PC-3 (cell line): ENCODE results near the gene CMTR2. TPM values are rescaled to one million over a fixed set of nuclear protein-coding genes. Genes with fewer than 3 reads are reported as not detected.

Experiments
- ATAC-seq: fragments of 200-7000 bp; cut with Tn5 transposase; 2 replicates; pipeline ENCODE4 v1.9.1; 2020; ENCODE audit warnings: mild to moderate bottlenecking, moderate library complexity
- BruUV-seq: library from RNA; stranded (reverse); fragments of 400-500 nt; replicated peaks from 2 replicates; lab custom pipeline; 2021; lab: Mats Ljungman, UMichigan
- CTCF ChIA-PET: fragments of 300-600 bp; sonication (Branson Sonifier 250); formaldehyde crosslinking; loops from one replicate; lab custom pipeline; 2022; ENCODE audit warnings: antibody characterized with exemption; lab: Charles Lee
- POLR2A ChIA-PET: fragments of 300-600 bp; sonication (Branson Sonifier 250); formaldehyde crosslinking; loops from one replicate; lab custom pipeline; 2022; ENCODE audit warnings: antibody characterized with exemption; ENCODE audit not compliant: unreplicated experiment; lab: Charles Lee
- DNase-seq: peaks from one replicate; pipeline ENCODE4 v3.0.0-alpha.2; 2015
- H2AFZ ChIP-seq: fragments of 300-600 bp; sonication (generic); 2 replicates; pipeline ENCODE4 v1.6.0; 2016; ENCODE audit warnings: antibody characterized with exemption, low read length
- H3F3A ChIP-seq: fragments of 300-600 bp; sonication (generic); one replicate; pipeline ENCODE4 v1.6.0; 2017; ENCODE audit warnings: antibody characterized with exemption, low read length, control low read depth, mild to moderate bottlenecking; ENCODE audit not compliant: unreplicated experiment
- H3K27ac ChIP-seq: fragments of 300-600 bp; sonication (generic); 2 replicates; pipeline ENCODE4 v1.5.1; 2016; ENCODE audit warnings: mild to moderate bottlenecking, low read length
- H3K27me3 ChIP-seq: fragments of 300-600 bp; sonication (generic); 2 replicates; pipeline ENCODE4 v1.6.1; 2016; ENCODE audit warnings: low read length, mixed read lengths
- H3K36me3 ChIP-seq: fragments of 300-600 bp; sonication (generic); 2 replicates; pipeline ENCODE4 v1.6.1; 2016; ENCODE audit warnings: low read depth, mixed run types, low read length, mixed read lengths
- H3K4me1 ChIP-seq: fragments of 300-600 bp; sonication (generic); 2 replicates; pipeline ENCODE4 v1.5.1; 2016; ENCODE audit warnings: low read length; ENCODE audit not compliant: insufficient read depth
- H3K4me2 ChIP-seq: fragments of 300-600 bp; sonication (generic); 2 replicates; pipeline ENCODE4 v1.6.0; 2016; ENCODE audit warnings: low read length
- H3K4me3 ChIP-seq: fragments of 300-600 bp; sonication (generic); 2 replicates; pipeline ENCODE4 v1.5.1; 2016; ENCODE audit warnings: mild to moderate bottlenecking, low read length, mixed read lengths
- H3K79me2 ChIP-seq: fragments of 300-600 bp; sonication (generic); 2 replicates; pipeline ENCODE4 v1.6.1; 2017; ENCODE audit warnings: low read length, mixed read lengths
- H3K9ac ChIP-seq: fragments of 300-600 bp; sonication (generic); 2 replicates; pipeline ENCODE4 v1.6.0; 2016; ENCODE audit warnings: mild to moderate bottlenecking, low read length
- H3K9me2 ChIP-seq: fragments of 300-600 bp; sonication (generic); replicated peaks from 2 replicates; pipeline ENCODE4 v1.6.1; 2016; ENCODE audit warnings: mixed run types, low read length, mixed read lengths
- H3K9me3 ChIP-seq: fragments of 300-600 bp; sonication (generic); 2 replicates; pipeline ENCODE4 v1.6.1; 2016; ENCODE audit warnings: low read length, mixed read lengths
- H4K20me1 ChIP-seq: fragments of 300-600 bp; sonication (generic); 2 replicates; pipeline ENCODE4 v1.6.1; 2016; ENCODE audit warnings: low read length, mixed read lengths
- CTCF ChIP-seq: fragments of 300-600 bp; sonication (generic); conservative IDR thresholded peaks from 2 replicates; pipeline ENCODE4 v1.5.1; 2017; ENCODE audit warnings: antibody characterized with exemption, low read depth, mild to moderate bottlenecking, low read length
- EZH2 ChIP-seq: fragments of 300-600 bp; sonication (generic); IDR thresholded peaks from one replicate; pipeline ENCODE4 v1.6.1; 2017; ENCODE audit warnings: antibody characterized with exemption, mild to moderate bottlenecking, low read length; ENCODE audit not compliant: unreplicated experiment
- EZH2phosphoT487 ChIP-seq: fragments of 300-600 bp; sonication (generic); IDR thresholded peaks from 2 replicates; pipeline ENCODE4 v1.6.1; 2018; ENCODE audit warnings: mild to moderate bottlenecking, antibody characterized with exemption, low read length, borderline replicate concordance
- intact Hi-C: fragments of 100-400 bp; cut with micrococcal nuclease; formaldehyde crosslinking; loops from 2 replicates; pipeline ENCODE4 v1.9.0; 2023
- total RNA-seq: library from RNA; depleted of rRNA; stranded (reverse); fragments of >200 nt; gene quantifications from 2 replicates; pipeline ENCODE4 v1.2.3, GENCODE V29; 2014; rRNA removed

CMTR2 gene
- total RNA-seq, 1 experiment from 2014 or later, result 14.7 TPM

GRCh38 chr16:71244521-71244920 lies 44.7 kb downstream of the CMTR2 start:
- no TSS peak for BruUV-seq
- no peaks in the 10 kb centered on the region for H3K4me1 ChIP-seq
- H3K4me2 ChIP-seq, result no peak overlapping the region
- H3K27ac ChIP-seq, result no peak overlapping the region
- H3F3A ChIP-seq, result no peaks in the 10 kb centered on the region
- no peak overlapping the region for H3K4me3 ChIP-seq
- POLR2A ChIA-PET, result no interaction called here
- H3K27me3 ChIP-seq, result no peaks in the 10 kb centered on the region
- H3K36me3 ChIP-seq, result no peaks in the 10 kb centered on the region
- CTCF ChIA-PET, result no interaction called here
- H4K20me1 ChIP-seq, result no peaks in the 10 kb centered on the region
- H3K79me2 ChIP-seq, result no peaks in the 10 kb centered on the region
- TF ChIP-seq CTCF (no peak), EZH2phosphoT487 (no peak), EZH2 (no peak)
- no peaks in the 10 kb centered on the region for H3K9me3 ChIP-seq
- no peak overlapping the region for H2AFZ ChIP-seq
- ATAC-seq (no peak), DNase-seq (no peak)
- H3K9me2 ChIP-seq, result no peaks in the 10 kb centered on the region
- intact Hi-C loops, result no loop called here
- no peak overlapping the region for H3K9ac ChIP-seq

- no peaks in the 10 kb centered on the region for H3K79me2 ChIP-seq
- ATAC-seq, result no peak
- no peak overlapping the region for H3K27ac ChIP-seq
- H3K9me3 ChIP-seq, result no peaks in the 10 kb centered on the region
- H3K4me2 ChIP-seq, result no peak overlapping the region
- TF ChIP-seq CTCF (no peak), EZH2phosphoT487 (no peak), EZH2 (no peak)
- no peak overlapping the region for H2AFZ ChIP-seq
- no peaks in the 10 kb centered on the region for H3K4me1 ChIP-seq
- no peak for DNase-seq
- no peaks in the 10 kb centered on the region for H3K27me3 ChIP-seq
- H3F3A ChIP-seq, result no peaks in the 10 kb centered on the region
- no peaks in the 10 kb centered on the region for H4K20me1 ChIP-seq
- intact Hi-C loops, result no loop called here
- BruUV-seq, result no TSS peak
- ChIA-PET POLR2A (no interaction called here), CTCF (no interaction called here)
- H3K36me3 ChIP-seq, result no peaks in the 10 kb centered on the region
- H3K9me2 ChIP-seq, result no peaks in the 10 kb centered on the region
- no peak overlapping the region for H3K9ac ChIP-seq
- H3K4me3 ChIP-seq, result no peak overlapping the region
These were observed 46.6 kb downstream of the CMTR2 start for GRCh38 chr16:71242601-71243000.

- no peaks in the 10 kb centered on the region for H3K9me3 ChIP-seq
- ATAC-seq (no peak), DNase-seq (no peak)
- no peak overlapping the region for H3K9ac ChIP-seq
- H3K36me3 ChIP-seq, result no peaks in the 10 kb centered on the region
- no peaks in the 10 kb centered on the region for H4K20me1 ChIP-seq
- ChIA-PET CTCF (no interaction called here), POLR2A (no interaction called here)
- H3K4me1 ChIP-seq, result no peaks in the 10 kb centered on the region
- no peak overlapping the region for H3K4me3 ChIP-seq
- H3K79me2 ChIP-seq, result no peaks in the 10 kb centered on the region
- H3K27me3 ChIP-seq, result no peaks in the 10 kb centered on the region
- TF ChIP-seq CTCF (no peak), EZH2phosphoT487 (no peak), EZH2 (no peak)
- no peaks in the 10 kb centered on the region for H3K9me2 ChIP-seq
- no peak overlapping the region for H3K27ac ChIP-seq
- no peak overlapping the region for H3K4me2 ChIP-seq
- no peaks in the 10 kb centered on the region for H3F3A ChIP-seq
- intact Hi-C loops, result no loop called here
- no TSS peak for BruUV-seq
- H2AFZ ChIP-seq, result no peak overlapping the region
These were observed 47.2 kb downstream of the CMTR2 start for GRCh38 chr16:71242036-71242435.

Other genes with a start within 250 kb of the CMTR2 start
- 0.12 and 0.69 TPM in 2 replicates for gene HYDIN, start 58.7 kb downstream of the CMTR2 start, total RNA-seq
- 0.47 TPM in 1 of 2 replicates, not detected in the other for gene CALB2, start 69.3 kb upstream of the CMTR2 start, total RNA-seq
- not detected in 2 replicates for gene TLE7, start 152.7 kb upstream of the CMTR2 start, total RNA-seq
- 6.6 and 7.5 TPM in 2 replicates for gene ZNF23, start 172.8 kb upstream of the CMTR2 start, total RNA-seq
- gene ZNF19, start 199.9 kb upstream of the CMTR2 start, total RNA-seq, result 0.40 and 1.5 TPM in 2 replicates
- not detected in 2 replicates for gene CHST4, start 237.0 kb upstream of the CMTR2 start, total RNA-seq